C4-2B (cell line): Measurements from ENCODE around the gene ACTL7B.

Experiments used
- H3K27ac ChIP-seq: fragments of 450-650 bp; 2 replicates; pipeline ENCODE4 v1.5.1; 2017
- ZFX ChIP-seq: fragments of 450-650 bp; IDR thresholded peaks from 2 replicates; pipeline ENCODE4 v1.6.1; 2017
- TF ChIP-seq, protein P1 (sequence below): fragments of 450-650 bp; conservative IDR thresholded peaks from 2 replicates; pipeline ENCODE4 v1.5.1; 2017; ENCODE audit warnings: mild to moderate bottlenecking

Gene ACTL7B

DNA sequence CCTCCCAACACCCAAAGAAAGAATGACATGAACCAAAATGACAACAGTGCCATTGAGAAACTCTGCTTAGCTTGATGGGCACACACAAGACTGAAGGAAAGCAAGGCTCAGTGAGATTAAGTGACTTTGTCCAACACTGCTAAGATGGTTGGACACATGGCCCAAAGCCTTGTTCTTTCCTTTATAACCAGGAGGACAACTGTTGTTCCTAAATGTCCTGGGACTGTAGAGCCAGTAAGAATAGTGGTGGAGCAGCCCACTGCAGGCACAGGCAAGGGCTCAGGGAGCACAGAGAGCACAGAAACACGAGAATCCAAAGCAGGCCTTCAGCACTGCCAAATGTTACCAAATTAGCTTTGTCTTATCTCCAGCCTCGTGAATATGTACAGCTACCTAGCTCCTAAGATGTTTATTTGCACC lies 10.2 kb upstream of the ACTL7B start:
- no peak overlapping the region for H3K27ac ChIP-seq
- TF ChIP-seq, protein P1, sequence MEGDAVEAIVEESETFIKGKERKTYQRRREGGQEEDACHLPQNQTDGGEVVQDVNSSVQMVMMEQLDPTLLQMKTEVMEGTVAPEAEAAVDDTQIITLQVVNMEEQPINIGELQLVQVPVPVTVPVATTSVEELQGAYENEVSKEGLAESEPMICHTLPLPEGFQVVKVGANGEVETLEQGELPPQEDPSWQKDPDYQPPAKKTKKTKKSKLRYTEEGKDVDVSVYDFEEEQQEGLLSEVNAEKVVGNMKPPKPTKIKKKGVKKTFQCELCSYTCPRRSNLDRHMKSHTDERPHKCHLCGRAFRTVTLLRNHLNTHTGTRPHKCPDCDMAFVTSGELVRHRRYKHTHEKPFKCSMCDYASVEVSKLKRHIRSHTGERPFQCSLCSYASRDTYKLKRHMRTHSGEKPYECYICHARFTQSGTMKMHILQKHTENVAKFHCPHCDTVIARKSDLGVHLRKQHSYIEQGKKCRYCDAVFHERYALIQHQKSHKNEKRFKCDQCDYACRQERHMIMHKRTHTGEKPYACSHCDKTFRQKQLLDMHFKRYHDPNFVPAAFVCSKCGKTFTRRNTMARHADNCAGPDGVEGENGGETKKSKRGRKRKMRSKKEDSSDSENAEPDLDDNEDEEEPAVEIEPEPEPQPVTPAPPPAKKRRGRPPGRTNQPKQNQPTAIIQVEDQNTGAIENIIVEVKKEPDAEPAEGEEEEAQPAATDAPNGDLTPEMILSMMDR, result no peak

DNA sequence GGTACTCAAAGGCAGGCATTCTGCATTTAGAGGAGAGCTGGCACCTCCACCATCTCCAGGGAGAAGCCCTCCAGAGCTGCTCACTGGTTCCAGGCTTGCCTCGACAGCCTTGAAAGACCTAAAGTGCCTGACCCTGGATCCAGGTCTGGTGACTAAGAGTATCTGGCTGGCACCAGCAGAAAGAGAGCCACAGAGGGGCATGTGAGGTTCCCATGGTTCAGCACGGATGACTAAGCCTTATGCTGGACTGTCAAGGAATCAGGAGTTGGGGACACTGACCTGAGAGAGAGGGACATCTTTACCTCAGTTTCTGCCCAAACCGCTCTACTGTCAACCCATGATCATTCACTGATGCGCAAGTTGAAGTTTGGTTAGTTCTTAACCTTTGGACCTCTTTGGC lies 9.3 kb upstream of the ACTL7B start:
- no peak for TF ChIP-seq ZFX
- TF ChIP-seq, protein P1, result no peak
- H3K27ac ChIP-seq, result no peak overlapping the region

DNA sequence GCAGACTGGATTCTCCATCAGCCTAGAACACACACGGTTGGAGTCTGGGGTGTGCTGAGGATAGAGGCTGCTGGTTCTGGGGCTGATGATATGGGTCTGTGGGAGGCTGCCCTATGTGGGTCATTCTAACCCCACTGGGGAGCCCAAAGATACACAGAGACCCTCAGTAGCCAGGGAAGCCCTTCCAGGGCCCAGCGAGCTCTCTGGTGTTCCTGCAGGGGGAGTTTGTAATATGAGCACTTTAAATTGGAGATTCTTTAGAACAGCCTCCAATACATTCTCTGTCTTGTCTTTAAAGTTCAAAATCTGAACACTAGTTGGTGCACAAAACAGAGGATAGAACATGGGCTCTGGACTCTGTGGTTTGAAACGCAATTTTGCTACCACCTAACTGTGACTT lies 8.7 kb upstream of the ACTL7B start:
- TF ChIP-seq, protein P1, result no peak
- TF ChIP-seq ZFX, result no peak
- H3K27ac ChIP-seq, result no peak overlapping the region

DNA sequence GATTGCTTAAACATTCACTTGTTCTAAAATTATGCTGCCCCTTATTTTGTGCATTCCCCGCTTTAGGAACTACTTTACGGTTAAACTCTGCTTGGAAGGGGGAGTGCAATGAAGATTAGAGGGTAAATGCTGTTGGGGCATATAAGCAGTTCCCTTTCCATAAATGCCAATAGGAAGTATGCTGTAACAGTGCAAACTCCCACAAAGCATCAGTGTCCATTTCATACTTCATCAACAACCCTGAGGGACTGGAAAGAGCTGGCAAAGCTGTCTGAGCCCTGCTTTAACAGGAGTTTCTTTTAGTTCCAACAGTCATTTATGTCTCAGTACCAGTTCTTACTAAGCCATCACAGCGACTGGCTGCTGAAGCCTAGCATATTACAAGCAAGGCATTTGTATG lies 8.1 kb upstream of the ACTL7B start:
- no peak overlapping the region for H3K27ac ChIP-seq
- TF ChIP-seq, protein P1, result no peak
- no peak for TF ChIP-seq ZFX

DNA sequence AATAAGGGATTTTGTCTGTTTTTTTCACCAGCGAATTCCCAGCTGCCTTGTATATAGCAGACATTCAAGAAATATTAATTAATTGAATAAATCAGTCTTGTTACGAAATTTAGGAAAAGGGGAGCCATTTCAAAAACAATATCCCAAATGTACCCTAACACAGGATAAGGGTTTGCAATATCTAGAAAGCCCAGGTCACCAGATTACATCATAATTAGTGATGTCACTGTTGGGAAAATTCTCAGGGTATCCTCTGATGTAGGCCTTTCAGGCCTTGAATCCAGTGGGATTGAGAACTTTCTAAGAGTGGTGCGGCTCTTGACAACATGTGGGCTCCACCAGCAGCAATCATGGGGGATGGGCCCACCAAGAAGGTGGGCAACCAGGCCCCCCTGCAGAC lies 6.2 kb upstream of the ACTL7B start, which contains the start of gene ACTL7A:
Gene ACTL7A (plus strand): TSS at position 270 of the 400 bp plus-strand sequence. CDS start 57 bp downstream, at position 327.
- H3K27ac ChIP-seq, result no peak within 1 kb of the TSS
- TF ChIP-seq ZFX, result no peak
- TF ChIP-seq, protein P1, result no peak

DNA sequence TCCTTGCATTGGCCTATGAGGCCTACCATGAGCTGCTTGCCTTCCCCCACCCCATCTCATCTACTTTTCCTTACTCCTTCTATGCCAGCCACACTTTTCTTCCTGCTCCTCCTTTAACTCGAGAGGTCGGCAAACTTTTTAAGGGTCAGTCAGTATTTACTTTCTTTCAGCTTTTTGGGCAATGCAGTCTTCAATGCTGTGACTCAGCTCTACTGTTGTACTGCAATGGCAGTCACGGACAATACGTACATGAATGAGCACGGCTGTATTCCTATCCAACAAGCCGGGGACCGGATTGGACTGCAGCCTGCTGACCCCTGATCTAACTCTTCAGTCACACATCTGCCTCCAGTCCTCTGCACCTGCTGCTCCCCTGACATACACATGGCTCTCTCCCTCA lies 5.7 kb upstream of the ACTL7B start:
- H3K27ac ChIP-seq, result no peak overlapping the region
- TF ChIP-seq, protein P1, result no peak
- TF ChIP-seq ZFX, result no peak

DNA sequence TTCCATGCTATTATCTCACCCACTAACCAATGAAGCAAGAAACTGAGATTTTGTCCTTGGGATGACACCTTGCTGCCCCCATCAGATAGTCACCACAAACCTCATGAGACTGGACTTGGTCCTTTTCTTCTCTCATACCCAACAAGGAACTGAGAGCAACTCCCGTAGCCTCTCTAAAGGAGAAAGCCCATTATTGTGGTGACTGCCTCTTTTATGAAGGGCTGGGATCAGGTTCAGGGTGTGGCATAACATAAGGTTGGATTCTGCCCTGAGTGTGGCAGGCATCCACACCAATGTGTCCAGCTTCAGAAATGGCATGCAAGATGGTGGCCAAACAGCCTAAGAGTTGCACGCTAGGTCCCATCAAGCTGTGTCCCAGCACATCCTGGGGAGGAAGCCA lies 5.0 kb upstream of the ACTL7B start:
- no peak for TF ChIP-seq ZFX
- TF ChIP-seq, protein P1, result no peak
- H3K27ac ChIP-seq, result no peak overlapping the region

DNA sequence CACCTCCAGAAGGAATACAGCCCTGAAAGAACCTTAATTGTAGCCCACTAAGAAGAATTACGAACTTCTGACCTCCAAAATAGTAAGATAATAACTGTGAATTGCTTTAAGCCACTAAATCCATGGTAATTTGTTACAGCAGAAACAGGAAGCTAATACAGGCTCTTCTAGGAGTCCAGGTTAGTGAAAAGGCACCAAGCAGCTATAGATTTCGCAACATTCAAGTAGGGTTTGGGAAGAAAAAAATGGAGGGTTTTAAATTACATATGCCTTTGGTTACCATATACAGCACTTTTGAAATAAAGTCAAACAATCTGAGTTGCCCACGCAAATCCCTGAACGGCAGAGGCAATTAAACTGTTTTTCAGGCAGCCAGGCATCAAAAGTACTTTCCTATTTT lies 4.6 kb upstream of the ACTL7B start:
- TF ChIP-seq ZFX, result no peak
- TF ChIP-seq, protein P1, result no peak
- H3K27ac ChIP-seq, result no peak overlapping the region
